ENCODE data around the gene DHX58.

The DHX58 gene

DNA sequence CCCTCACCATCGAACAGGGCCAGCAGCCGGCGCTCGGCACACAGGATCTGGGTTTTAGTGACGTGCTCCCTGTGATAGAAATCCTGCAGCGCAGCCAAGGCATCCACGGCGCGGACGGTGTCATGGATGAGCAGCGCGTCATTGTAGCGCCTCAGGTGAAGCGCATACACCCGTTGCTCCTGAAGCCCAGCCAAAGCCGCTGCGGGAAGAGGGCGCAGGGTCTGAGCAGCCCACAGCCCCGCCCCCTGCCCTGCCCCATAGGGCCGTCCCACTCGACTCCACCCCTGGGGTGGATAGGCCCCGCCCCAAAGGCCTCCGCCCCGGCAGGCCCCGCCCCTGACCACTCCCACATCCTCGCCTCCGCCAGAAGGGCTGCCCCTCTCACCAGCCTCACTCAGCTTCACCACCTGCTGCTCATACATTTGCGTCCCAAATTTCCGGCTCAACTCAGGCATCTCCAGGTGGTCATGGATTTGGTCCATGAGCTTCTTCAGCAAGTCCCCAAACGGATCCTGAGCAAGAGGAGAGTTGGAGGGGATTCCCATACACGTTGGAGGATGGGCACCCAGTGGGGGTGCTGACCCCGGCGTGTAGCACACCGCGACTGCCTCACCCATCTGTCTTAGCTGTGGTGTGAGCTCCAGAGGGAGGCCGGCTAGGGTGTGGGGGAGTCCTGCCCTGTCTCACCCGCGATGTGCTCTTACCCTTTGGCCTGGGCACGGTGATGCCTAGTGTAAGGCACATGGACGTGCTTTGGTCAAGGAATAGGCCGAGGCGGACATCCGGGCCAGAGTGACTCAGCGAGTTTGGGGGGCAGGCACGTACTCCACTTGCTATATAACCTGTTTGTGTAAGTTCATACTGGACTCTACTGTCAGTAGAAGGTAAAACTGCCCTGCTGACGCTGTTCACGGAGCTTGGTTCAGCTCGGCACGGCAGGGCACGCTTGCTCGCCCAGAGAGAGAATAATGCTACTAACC is 4.6 kb downstream of the DHX58 start (continued):
- TF ChIP-seq, protein P1, sequence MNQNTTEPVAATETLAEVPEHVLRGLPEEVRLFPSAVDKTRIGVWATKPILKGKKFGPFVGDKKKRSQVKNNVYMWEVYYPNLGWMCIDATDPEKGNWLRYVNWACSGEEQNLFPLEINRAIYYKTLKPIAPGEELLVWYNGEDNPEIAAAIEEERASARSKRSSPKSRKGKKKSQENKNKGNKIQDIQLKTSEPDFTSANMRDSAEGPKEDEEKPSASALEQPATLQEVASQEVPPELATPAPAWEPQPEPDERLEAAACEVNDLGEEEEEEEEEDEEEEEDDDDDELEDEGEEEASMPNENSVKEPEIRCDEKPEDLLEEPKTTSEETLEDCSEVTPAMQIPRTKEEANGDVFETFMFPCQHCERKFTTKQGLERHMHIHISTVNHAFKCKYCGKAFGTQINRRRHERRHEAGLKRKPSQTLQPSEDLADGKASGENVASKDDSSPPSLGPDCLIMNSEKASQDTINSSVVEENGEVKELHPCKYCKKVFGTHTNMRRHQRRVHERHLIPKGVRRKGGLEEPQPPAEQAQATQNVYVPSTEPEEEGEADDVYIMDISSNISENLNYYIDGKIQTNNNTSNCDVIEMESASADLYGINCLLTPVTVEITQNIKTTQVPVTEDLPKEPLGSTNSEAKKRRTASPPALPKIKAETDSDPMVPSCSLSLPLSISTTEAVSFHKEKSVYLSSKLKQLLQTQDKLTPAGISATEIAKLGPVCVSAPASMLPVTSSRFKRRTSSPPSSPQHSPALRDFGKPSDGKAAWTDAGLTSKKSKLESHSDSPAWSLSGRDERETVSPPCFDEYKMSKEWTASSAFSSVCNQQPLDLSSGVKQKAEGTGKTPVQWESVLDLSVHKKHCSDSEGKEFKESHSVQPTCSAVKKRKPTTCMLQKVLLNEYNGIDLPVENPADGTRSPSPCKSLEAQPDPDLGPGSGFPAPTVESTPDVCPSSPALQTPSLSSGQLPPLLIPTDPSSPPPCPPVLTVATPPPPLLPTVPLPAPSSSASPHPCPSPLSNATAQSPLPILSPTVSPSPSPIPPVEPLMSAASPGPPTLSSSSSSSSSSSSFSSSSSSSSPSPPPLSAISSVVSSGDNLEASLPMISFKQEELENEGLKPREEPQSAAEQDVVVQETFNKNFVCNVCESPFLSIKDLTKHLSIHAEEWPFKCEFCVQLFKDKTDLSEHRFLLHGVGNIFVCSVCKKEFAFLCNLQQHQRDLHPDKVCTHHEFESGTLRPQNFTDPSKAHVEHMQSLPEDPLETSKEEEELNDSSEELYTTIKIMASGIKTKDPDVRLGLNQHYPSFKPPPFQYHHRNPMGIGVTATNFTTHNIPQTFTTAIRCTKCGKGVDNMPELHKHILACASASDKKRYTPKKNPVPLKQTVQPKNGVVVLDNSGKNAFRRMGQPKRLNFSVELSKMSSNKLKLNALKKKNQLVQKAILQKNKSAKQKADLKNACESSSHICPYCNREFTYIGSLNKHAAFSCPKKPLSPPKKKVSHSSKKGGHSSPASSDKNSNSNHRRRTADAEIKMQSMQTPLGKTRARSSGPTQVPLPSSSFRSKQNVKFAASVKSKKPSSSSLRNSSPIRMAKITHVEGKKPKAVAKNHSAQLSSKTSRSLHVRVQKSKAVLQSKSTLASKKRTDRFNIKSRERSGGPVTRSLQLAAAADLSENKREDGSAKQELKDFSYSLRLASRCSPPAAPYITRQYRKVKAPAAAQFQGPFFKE (tag by site-specific recombination; IDR thresholded peaks at IDR 0.05; ENCODE audit: borderline replicate concordance), result no peak
- TF ChIP-seq, protein P2, sequence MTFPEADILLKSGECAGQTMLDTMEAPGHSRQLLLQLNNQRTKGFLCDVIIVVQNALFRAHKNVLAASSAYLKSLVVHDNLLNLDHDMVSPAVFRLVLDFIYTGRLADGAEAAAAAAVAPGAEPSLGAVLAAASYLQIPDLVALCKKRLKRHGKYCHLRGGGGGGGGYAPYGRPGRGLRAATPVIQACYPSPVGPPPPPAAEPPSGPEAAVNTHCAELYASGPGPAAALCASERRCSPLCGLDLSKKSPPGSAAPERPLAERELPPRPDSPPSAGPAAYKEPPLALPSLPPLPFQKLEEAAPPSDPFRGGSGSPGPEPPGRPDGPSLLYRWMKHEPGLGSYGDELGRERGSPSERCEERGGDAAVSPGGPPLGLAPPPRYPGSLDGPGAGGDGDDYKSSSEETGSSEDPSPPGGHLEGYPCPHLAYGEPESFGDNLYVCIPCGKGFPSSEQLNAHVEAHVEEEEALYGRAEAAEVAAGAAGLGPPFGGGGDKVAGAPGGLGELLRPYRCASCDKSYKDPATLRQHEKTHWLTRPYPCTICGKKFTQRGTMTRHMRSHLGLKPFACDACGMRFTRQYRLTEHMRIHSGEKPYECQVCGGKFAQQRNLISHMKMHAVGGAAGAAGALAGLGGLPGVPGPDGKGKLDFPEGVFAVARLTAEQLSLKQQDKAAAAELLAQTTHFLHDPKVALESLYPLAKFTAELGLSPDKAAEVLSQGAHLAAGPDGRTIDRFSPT (tag by site-specific recombination; IDR thresholded peaks at IDR 0.05), result peak; percentile 50; the same call in 1 of the 2 replicates
- TF ChIP-seq ZFHX2 (tag by site-specific recombination; conservative IDR thresholded peaks at IDR 0.05), result peak; percentile 41; the same call in 1 of the 2 replicates
- no peak for TF ChIP-seq ZNF37A (tag by site-specific recombination; IDR thresholded peaks at IDR 0.05)
- TF ChIP-seq, protein P3, sequence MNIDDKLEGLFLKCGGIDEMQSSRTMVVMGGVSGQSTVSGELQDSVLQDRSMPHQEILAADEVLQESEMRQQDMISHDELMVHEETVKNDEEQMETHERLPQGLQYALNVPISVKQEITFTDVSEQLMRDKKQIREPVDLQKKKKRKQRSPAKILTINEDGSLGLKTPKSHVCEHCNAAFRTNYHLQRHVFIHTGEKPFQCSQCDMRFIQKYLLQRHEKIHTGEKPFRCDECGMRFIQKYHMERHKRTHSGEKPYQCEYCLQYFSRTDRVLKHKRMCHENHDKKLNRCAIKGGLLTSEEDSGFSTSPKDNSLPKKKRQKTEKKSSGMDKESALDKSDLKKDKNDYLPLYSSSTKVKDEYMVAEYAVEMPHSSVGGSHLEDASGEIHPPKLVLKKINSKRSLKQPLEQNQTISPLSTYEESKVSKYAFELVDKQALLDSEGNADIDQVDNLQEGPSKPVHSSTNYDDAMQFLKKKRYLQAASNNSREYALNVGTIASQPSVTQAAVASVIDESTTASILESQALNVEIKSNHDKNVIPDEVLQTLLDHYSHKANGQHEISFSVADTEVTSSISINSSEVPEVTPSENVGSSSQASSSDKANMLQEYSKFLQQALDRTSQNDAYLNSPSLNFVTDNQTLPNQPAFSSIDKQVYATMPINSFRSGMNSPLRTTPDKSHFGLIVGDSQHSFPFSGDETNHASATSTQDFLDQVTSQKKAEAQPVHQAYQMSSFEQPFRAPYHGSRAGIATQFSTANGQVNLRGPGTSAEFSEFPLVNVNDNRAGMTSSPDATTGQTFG (tag by site-specific recombination; IDR thresholded peaks at IDR 0.05; ENCODE audit: borderline replicate concordance), result no peak
- TF ChIP-seq, protein P4, sequence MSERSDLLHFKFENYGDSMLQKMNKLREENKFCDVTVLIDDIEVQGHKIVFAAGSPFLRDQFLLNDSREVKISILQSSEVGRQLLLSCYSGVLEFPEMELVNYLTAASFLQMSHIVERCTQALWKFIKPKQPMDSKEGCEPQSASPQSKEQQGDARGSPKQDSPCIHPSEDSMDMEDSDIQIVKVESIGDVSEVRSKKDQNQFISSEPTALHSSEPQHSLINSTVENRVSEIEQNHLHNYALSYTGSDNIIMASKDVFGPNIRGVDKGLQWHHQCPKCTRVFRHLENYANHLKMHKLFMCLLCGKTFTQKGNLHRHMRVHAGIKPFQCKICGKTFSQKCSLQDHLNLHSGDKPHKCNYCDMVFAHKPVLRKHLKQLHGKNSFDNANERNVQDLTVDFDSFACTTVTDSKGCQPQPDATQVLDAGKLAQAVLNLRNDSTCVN (tag by site-specific recombination; optimal IDR thresholded peaks at IDR 0.05), result peak; percentile 47
- TF ChIP-seq, protein P5, sequence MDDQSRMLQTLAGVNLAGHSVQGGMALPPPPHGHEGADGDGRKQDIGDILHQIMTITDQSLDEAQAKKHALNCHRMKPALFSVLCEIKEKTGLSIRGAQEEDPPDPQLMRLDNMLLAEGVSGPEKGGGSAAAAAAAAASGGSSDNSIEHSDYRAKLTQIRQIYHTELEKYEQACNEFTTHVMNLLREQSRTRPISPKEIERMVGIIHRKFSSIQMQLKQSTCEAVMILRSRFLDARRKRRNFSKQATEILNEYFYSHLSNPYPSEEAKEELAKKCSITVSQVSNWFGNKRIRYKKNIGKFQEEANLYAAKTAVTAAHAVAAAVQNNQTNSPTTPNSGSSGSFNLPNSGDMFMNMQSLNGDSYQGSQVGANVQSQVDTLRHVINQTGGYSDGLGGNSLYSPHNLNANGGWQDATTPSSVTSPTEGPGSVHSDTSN (CRISPR knock-in tag; IDR thresholded peaks at IDR 0.05), result peak; percentile 7; the same call in 1 of the 2 replicates
- no peak for TF ChIP-seq GLI4 (tag by site-specific recombination; IDR thresholded peaks at IDR 0.05)
- peak; percentile 62; the same call in 1 of the 2 replicates for TF ChIP-seq KLF16 (tag by site-specific recombination; IDR thresholded peaks at IDR 0.05)
- no peak for TF ChIP-seq EGR2 (tag by site-specific recombination; IDR thresholded peaks at IDR 0.05; ENCODE audit: low read depth)
- no peak for TF ChIP-seq HOXD13 (CRISPR knock-in tag; IDR thresholded peaks at IDR 0.05; ENCODE audit: borderline replicate concordance)
- TF ChIP-seq, protein P6, sequence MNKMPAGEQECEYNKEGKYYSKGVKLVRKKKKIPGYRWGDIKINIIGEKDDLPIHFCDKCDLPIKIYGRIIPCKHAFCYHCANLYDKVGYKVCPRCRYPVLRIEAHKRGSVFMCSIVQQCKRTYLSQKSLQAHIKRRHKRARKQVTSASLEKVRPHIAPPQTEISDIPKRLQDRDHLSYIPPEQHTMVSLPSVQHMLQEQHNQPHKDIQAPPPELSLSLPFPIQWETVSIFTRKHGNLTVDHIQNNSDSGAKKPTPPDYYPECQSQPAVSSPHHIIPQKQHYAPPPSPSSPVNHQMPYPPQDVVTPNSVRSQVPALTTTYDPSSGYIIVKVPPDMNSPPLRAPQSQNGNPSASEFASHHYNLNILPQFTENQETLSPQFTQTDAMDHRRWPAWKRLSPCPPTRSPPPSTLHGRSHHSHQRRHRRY (tag by site-specific recombination; IDR thresholded peaks at IDR 0.05), result no peak
- no peak for TF ChIP-seq SP7 (tag by site-specific recombination; IDR thresholded peaks at IDR 0.05)
- TF ChIP-seq, protein P7, sequence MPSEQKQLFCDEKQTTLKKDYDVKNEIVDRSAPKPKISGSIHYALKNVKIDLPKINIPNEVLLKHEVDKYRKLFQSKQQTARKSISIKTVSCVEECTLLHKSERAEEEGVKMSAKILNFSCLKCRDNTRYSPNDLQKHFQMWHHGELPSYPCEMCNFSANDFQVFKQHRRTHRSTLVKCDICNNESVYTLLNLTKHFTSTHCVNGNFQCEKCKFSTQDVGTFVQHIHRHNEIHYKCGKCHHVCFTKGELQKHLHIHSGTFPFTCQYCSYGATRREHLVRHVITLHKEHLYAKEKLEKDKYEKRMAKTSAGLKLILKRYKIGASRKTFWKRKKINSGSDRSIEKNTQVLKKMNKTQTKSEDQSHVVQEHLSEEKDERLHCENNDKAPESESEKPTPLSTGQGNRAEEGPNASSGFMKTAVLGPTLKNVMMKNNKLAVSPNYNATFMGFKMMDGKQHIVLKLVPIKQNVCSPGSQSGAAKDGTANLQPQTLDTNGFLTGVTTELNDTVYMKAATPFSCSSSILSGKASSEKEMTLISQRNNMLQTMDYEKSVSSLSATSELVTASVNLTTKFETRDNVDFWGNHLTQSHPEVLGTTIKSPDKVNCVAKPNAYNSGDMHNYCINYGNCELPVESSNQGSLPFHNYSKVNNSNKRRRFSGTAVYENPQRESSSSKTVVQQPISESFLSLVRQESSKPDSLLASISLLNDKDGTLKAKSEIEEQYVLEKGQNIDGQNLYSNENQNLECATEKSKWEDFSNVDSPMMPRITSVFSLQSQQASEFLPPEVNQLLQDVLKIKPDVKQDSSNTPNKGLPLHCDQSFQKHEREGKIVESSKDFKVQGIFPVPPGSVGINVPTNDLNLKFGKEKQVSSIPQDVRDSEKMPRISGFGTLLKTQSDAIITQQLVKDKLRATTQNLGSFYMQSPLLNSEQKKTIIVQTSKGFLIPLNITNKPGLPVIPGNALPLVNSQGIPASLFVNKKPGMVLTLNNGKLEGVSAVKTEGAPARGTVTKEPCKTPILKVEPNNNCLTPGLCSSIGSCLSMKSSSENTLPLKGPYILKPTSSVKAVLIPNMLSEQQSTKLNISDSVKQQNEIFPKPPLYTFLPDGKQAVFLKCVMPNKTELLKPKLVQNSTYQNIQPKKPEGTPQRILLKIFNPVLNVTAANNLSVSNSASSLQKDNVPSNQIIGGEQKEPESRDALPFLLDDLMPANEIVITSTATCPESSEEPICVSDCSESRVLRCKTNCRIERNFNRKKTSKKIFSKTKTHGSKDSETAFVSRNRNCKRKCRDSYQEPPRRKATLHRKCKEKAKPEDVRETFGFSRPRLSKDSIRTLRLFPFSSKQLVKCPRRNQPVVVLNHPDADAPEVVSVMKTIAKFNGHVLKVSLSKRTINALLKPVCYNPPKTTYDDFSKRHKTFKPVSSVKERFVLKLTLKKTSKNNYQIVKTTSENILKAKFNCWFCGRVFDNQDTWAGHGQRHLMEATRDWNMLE (tag by site-specific recombination; conservative IDR thresholded peaks at IDR 0.05; ENCODE audit: low read depth), result no peak
- TF ChIP-seq BCL11B (tag by site-specific recombination; IDR thresholded peaks at IDR 0.05; ENCODE audit: low read depth), result no peak
- peak; percentile 51 for TF ChIP-seq ZBTB8A (tag by site-specific recombination; IDR thresholded peaks at IDR 0.05)
